IgD-negative memory B cell (primary cell): ENCODE measurements around the gene GJA4. TPM values are rescaled to one million over a fixed set of nuclear protein-coding genes. Genes with fewer than 3 reads are reported as not detected.

ENCODE experiments used
- H3K27ac Mint-ChIP-seq, 3 donors: one replicate each; pipeline ENCODE4 v1.8.0; 2020 to 2022; ENCODE audit warnings: mild to moderate bottlenecking in 3 of 3, mixed read lengths in 3 of 3, moderate library complexity in 1 of 3
- H3K27me3 Mint-ChIP-seq: one replicate; pipeline ENCODE4 v1.8.0; 2021; ENCODE audit warnings: mixed read lengths
- H3K36me3 Mint-ChIP-seq: one replicate; pipeline ENCODE4 v1.8.0; 2020; ENCODE audit warnings: mild to moderate bottlenecking, mixed read lengths
- H3K4me1 Mint-ChIP-seq, 3 donors: one replicate each; pipeline ENCODE4 v1.8.0; 2020 to 2022; ENCODE audit warnings: mixed read lengths in 3 of 3, mild to moderate bottlenecking in 1 of 3
- H3K4me3 Mint-ChIP-seq, 4 donors: one replicate each; pipeline ENCODE4 v1.8.0; 2020 to 2022; ENCODE audit warnings: mild to moderate bottlenecking in 4 of 4, mixed read lengths in 4 of 4, moderate library complexity in 3 of 4
- H3K9me3 Mint-ChIP-seq, 3 donors: one replicate each; pipeline ENCODE4 v1.8.0; 2020 to 2021; ENCODE audit warnings: mixed read lengths in 3 of 3, mild to moderate bottlenecking in 1 of 3
- polyA plus RNA-seq: library from polyadenylated mRNA; unstranded; fragments of 300-500 nt; fragmentation: Illumina TruSeq; gene quantifications from one replicate; pipeline ENCODE4 v1.2.3, GENCODE V29; 2021

GJA4 gene
- polyA plus RNA-seq, 1 donor from 2014 or later, result not detected

- Mint-ChIP-seq H3K4me1 (peaks cover 0 to 3% (median 3%) of the 10 kb centered on the region in 3 donors), H3K27ac (no peak overlapping the region), H3K27me3 (no peaks in the 10 kb centered on the region), H3K36me3 (peaks cover 2% of the 10 kb centered on the region), H3K9me3 (no peaks in the 10 kb centered on the region), H3K4me3 (no peak overlapping the region)
Observed at GRCh38 chr1:34825455-34826091, 32.8 kb downstream of the GJA4 start.

GRCh38 chr1:34827341-34827941, 34.6 kb downstream of the GJA4 start:
- Mint-ChIP-seq H3K27me3 (no peaks in the 10 kb centered on the region), H3K4me3 (no peak overlapping the region), H3K9me3 (no peaks in the 10 kb centered on the region), H3K4me1 (peaks cover 0 to 4% (median 1%) of the 10 kb centered on the region in 3 donors), H3K27ac (no peak overlapping the region), H3K36me3 (peaks cover 3% of the 10 kb centered on the region)

- Mint-ChIP-seq H3K27ac (no peak overlapping the region), H3K4me1 (peaks cover 0 to 2% (median 1%) of the 10 kb centered on the region in 3 donors), H3K36me3 (peaks cover 5% of the 10 kb centered on the region), H3K4me3 (no peak overlapping the region), H3K27me3 (no peaks in the 10 kb centered on the region), H3K9me3 (no peaks in the 10 kb centered on the region)
Observed at GRCh38 chr1:34828611-34829010, 35.8 kb downstream of the GJA4 start.

- Mint-ChIP-seq H3K36me3 (peaks cover 5% of the 10 kb centered on the region), H3K27me3 (no peaks in the 10 kb centered on the region), H3K27ac (no peak overlapping the region), H3K4me3 (no peak overlapping the region), H3K4me1 (peaks cover 0 to 2% (median 1%) of the 10 kb centered on the region in 3 donors), H3K9me3 (no peaks in the 10 kb centered on the region)
Observed at GRCh38 chr1:34829250-34829649, 36.5 kb downstream of the GJA4 start.

- H3K27me3 Mint-ChIP-seq, result no peaks in the 10 kb centered on the region
- H3K4me1 Mint-ChIP-seq, result peaks cover 0 to 2% (median 0%) of the 10 kb centered on the region in 3 donors
- no peaks in the 10 kb centered on the region for H3K9me3 Mint-ChIP-seq
- H3K36me3 Mint-ChIP-seq, result peaks cover 7% of the 10 kb centered on the region
- no peak overlapping the region for H3K27ac Mint-ChIP-seq
- H3K4me3 Mint-ChIP-seq, result no peak overlapping the region
Observed at GRCh38 chr1:34831721-34832246, 39.0 kb downstream of the GJA4 start.

- H3K4me3 Mint-ChIP-seq, result no peak overlapping the region
- no peaks in the 10 kb centered on the region for H3K27me3 Mint-ChIP-seq
- no peak overlapping the region for H3K27ac Mint-ChIP-seq
- peaks cover 0 to 2% (median 0%) of the 10 kb centered on the region in 3 donors for H3K4me1 Mint-ChIP-seq
- peaks cover 7% of the 10 kb centered on the region for H3K36me3 Mint-ChIP-seq
- no peaks in the 10 kb centered on the region for H3K9me3 Mint-ChIP-seq
Observed at GRCh38 chr1:34833711-34834110, 40.9 kb downstream of the GJA4 start.

GRCh38 chr1:34839526-34840305, 46.9 kb downstream of the GJA4 start:
- no peaks in the 10 kb centered on the region for H3K27me3 Mint-ChIP-seq
- H3K4me1 Mint-ChIP-seq, result peaks cover 0 to 3% (median 1%) of the 10 kb centered on the region in 3 donors
- H3K27ac Mint-ChIP-seq, result no peak overlapping the region
- H3K36me3 Mint-ChIP-seq, result peaks cover 4% of the 10 kb centered on the region
- no peak overlapping the region for H3K4me3 Mint-ChIP-seq
- H3K9me3 Mint-ChIP-seq, result no peaks in the 10 kb centered on the region

- no peak overlapping the region for H3K4me3 Mint-ChIP-seq
- peaks cover 2% of the 10 kb centered on the region for H3K36me3 Mint-ChIP-seq
- H3K4me1 Mint-ChIP-seq, result peaks cover 0 to 3% (median 1%) of the 10 kb centered on the region in 3 donors
- no peak overlapping the region for H3K27ac Mint-ChIP-seq
- H3K27me3 Mint-ChIP-seq, result no peaks in the 10 kb centered on the region
- H3K9me3 Mint-ChIP-seq, result no peaks in the 10 kb centered on the region
Observed at GRCh38 chr1:34840426-34840825, 47.6 kb downstream of the GJA4 start.

- H3K4me3 Mint-ChIP-seq, result no peak overlapping the region
- H3K4me1 Mint-ChIP-seq, result peaks cover 0 to 3% (median 1%) of the 10 kb centered on the region in 3 donors
- H3K36me3 Mint-ChIP-seq, result peaks cover 2% of the 10 kb centered on the region
- no peaks in the 10 kb centered on the region for H3K27me3 Mint-ChIP-seq
- no peak overlapping the region for H3K27ac Mint-ChIP-seq
- H3K9me3 Mint-ChIP-seq, result no peaks in the 10 kb centered on the region
Observed at GRCh38 chr1:34842073-34842472, 49.3 kb downstream of the GJA4 start.

GRCh38 chr1:34842952-34843371, 50.2 kb downstream of the GJA4 start:
- no peaks in the 10 kb centered on the region for H3K9me3 Mint-ChIP-seq
- H3K4me3 Mint-ChIP-seq, result no peak overlapping the region
- no peak overlapping the region for H3K27ac Mint-ChIP-seq
- peaks cover 3% of the 10 kb centered on the region for H3K36me3 Mint-ChIP-seq
- peaks cover 0 to 3% (median 3%) of the 10 kb centered on the region in 3 donors for H3K4me1 Mint-ChIP-seq
- H3K27me3 Mint-ChIP-seq, result no peaks in the 10 kb centered on the region

- peaks cover 0 to 3% (median 3%) of the 10 kb centered on the region in 3 donors for H3K4me1 Mint-ChIP-seq
- no peaks in the 10 kb centered on the region for H3K27me3 Mint-ChIP-seq
- H3K27ac Mint-ChIP-seq, result peak overlapping the region in 1 of 3 donors; percentile 65
- H3K36me3 Mint-ChIP-seq, result peaks cover 6% of the 10 kb centered on the region
- no peak overlapping the region for H3K4me3 Mint-ChIP-seq
- no peaks in the 10 kb centered on the region for H3K9me3 Mint-ChIP-seq
Observed at GRCh38 chr1:34843392-34844251, 50.8 kb downstream of the GJA4 start.

- peaks cover 0 to 3% (median 3%) of the 10 kb centered on the region in 3 donors for H3K4me1 Mint-ChIP-seq
- H3K4me3 Mint-ChIP-seq, result no peak overlapping the region
Observed at GRCh38 chr1:34844252-34844634, 51.4 kb downstream of the GJA4 start.

More at GRCh38 chr1:34844252-34844634, 51.4 kb downstream of the GJA4 start:
- Mint-ChIP-seq H3K36me3 (peaks cover 8% of the 10 kb centered on the region), H3K27ac (no peak overlapping the region), H3K27me3 (no peaks in the 10 kb centered on the region), H3K9me3 (no peaks in the 10 kb centered on the region)
